NB4 (cell line): ENCODE measurements around the gene TTC39B.

Experiments used
- POLR2A ChIP-seq: IDR thresholded peaks from 2 replicates; pipeline ENCODE4 v1.6.1; 2011; ENCODE audit warnings: mild to moderate bottlenecking; ENCODE audit not compliant: insufficient read length; ENCODE audit errors: extremely low read depth
- TF ChIP-seq, protein P1 (sequence below): IDR thresholded peaks from one replicate; pipeline ENCODE4 v1.5.1; 2012; ENCODE audit warnings: low read depth, low read length

DNA sequence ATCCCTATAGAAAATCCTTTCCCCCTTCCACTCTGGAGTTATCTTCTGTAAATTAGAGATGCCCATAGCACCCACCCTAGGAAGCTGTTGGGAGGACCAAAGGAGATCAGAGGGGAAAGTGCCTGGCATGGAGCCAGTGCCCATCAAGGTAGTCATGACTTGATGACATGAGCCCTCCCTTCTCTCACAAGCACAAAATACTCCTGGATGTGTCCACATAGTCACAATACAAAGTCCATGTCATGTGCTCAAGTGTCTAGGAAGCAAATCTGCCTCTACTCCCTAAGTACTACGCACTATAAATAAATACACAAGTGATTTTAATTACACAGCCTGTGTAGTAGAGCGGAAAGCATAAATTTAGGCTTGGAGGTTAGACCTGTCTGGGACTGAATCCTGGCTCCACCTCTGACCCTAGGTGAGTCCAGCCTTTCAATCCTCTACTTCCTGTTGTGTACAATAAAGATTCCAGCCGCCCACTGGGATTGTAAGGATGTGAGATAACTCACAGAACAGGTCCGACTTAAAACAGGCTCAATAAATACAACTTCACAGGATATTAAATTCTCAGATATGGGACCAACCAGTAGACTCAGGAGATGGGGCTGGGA lies 30.6 kb downstream of the TTC39B start:
- TF ChIP-seq, protein P1, sequence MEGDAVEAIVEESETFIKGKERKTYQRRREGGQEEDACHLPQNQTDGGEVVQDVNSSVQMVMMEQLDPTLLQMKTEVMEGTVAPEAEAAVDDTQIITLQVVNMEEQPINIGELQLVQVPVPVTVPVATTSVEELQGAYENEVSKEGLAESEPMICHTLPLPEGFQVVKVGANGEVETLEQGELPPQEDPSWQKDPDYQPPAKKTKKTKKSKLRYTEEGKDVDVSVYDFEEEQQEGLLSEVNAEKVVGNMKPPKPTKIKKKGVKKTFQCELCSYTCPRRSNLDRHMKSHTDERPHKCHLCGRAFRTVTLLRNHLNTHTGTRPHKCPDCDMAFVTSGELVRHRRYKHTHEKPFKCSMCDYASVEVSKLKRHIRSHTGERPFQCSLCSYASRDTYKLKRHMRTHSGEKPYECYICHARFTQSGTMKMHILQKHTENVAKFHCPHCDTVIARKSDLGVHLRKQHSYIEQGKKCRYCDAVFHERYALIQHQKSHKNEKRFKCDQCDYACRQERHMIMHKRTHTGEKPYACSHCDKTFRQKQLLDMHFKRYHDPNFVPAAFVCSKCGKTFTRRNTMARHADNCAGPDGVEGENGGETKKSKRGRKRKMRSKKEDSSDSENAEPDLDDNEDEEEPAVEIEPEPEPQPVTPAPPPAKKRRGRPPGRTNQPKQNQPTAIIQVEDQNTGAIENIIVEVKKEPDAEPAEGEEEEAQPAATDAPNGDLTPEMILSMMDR, result no peak
- no peak for TF ChIP-seq POLR2A
